ENCODE data around the gene STK32B.

Gene STK32B

DNA sequence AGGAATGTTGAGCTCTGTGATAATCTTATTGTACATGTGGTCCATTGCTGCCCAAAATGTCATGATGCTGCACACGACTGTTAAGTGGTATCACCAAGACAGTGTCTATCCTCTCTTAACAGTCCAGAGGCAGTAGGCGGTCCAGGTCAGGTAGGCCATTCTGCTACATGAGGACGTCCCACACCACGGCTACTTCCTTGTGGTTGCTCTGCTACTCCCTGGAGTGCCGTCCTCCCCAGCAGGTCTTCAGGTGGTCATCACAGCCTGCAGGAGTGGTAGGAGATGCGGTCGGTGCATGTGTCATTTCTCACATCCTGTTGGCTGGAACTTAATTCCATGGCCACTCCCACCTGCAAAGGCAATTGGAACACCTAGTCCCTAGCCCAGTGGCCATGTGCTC, 11.5 kb upstream of the STK32B start:
- TF ChIP-seq ZFX (IDR thresholded peaks at IDR 0.05): no peak
- TF ChIP-seq, protein P1, sequence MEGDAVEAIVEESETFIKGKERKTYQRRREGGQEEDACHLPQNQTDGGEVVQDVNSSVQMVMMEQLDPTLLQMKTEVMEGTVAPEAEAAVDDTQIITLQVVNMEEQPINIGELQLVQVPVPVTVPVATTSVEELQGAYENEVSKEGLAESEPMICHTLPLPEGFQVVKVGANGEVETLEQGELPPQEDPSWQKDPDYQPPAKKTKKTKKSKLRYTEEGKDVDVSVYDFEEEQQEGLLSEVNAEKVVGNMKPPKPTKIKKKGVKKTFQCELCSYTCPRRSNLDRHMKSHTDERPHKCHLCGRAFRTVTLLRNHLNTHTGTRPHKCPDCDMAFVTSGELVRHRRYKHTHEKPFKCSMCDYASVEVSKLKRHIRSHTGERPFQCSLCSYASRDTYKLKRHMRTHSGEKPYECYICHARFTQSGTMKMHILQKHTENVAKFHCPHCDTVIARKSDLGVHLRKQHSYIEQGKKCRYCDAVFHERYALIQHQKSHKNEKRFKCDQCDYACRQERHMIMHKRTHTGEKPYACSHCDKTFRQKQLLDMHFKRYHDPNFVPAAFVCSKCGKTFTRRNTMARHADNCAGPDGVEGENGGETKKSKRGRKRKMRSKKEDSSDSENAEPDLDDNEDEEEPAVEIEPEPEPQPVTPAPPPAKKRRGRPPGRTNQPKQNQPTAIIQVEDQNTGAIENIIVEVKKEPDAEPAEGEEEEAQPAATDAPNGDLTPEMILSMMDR (conservative IDR thresholded peaks at IDR 0.05): no peak
- H3K27ac ChIP-seq: no peak overlapping the region

DNA sequence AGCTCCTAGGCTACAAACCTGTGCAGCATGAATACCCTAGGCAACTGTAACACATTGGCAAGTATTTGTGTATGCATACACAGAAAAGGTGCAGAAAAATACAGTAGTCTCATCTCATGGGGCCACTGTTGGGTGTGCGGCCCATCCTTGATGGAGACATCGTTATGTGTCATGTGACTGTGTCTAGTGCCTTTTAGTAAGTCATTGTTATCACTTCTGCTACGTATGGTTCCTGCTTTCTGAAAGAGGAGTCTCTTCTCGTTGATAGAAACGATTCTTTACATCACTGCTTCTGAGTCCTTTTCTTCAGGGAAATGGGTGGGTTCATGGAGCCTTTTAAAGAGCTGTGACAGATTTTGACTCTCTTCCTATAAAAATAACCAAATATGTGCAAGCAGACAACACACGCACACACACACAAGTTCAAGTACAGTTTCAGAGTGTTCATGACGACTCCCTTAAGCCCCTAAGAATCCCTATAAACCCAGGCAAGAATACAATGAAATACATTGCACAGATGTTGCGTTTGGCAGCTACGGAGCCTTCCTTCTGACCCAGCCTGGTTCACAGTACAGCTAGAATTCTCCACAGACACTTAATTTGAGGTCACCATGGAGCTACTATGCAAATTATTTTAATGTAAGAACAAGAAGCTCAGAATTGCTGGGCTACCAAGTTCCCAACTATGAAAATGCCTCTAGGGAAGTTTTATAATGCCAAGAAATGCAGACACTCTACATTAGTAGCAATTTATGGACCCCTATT, 10.2 kb upstream of the STK32B start:
- TF ChIP-seq, protein P1 (conservative IDR thresholded peaks at IDR 0.05): no peak
- TF ChIP-seq ZFX (IDR thresholded peaks at IDR 0.05): no peak
- no peak overlapping the region for H3K27ac ChIP-seq

DNA sequence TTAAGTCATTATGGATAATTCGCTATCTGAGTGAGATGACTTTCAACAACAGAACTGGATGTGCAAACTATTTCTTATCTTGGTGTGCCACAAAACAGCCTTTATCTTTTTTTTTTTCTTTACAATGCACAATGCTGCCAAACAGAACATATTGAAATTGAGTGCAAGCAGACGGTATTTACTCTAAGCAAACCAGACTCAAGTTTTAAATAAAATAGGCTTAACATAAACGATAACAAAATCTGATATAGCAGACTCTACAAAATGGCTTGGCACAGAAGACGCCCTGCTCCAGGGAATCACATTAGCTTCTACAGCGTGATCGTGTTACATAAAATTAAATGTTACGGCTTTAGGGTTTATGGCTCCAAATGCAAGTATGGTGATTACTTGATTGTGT, 9.6 kb upstream of the STK32B start:
- TF ChIP-seq ZFX (IDR thresholded peaks at IDR 0.05): no peak
- TF ChIP-seq, protein P1 (conservative IDR thresholded peaks at IDR 0.05): no peak
- no peak overlapping the region for H3K27ac ChIP-seq

DNA sequence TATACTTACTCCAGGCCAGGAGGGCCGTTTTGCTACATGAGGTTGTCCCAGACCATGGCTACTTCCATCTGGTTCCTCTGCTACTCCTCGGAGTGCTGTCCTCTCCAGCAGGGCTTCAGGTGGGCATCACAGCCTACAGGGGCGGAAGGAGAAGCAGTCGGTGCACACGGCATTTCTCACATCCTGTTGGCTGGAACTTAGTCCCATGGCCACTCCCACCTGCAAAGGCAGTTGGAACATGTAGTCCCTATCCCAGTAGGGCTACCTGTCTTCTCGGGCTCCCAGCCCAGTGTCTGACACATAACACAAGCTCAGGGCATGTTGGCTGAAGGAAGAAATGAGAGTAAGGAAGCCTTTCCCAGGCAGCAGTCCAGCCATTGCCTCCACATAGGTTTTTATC, 7.7 kb upstream of the STK32B start:
- H3K27ac ChIP-seq: no peak overlapping the region
- no peak for TF ChIP-seq ZFX (IDR thresholded peaks at IDR 0.05)
- TF ChIP-seq, protein P1 (conservative IDR thresholded peaks at IDR 0.05): no peak

- H3K27ac ChIP-seq: no peak overlapping the region
- no peak for TF ChIP-seq ZFX (IDR thresholded peaks at IDR 0.05)
- TF ChIP-seq, protein P1 (conservative IDR thresholded peaks at IDR 0.05): no peak
These were observed 6.9 kb upstream of the STK32B start for GRCh38 chr4:5044341-5044740.

- TF ChIP-seq ZFX (IDR thresholded peaks at IDR 0.05): no peak
- TF ChIP-seq, protein P1 (conservative IDR thresholded peaks at IDR 0.05): no peak
- no peak overlapping the region for H3K27ac ChIP-seq
These were observed 6.2 kb upstream of the STK32B start for GRCh38 chr4:5045097-5045496.

DNA sequence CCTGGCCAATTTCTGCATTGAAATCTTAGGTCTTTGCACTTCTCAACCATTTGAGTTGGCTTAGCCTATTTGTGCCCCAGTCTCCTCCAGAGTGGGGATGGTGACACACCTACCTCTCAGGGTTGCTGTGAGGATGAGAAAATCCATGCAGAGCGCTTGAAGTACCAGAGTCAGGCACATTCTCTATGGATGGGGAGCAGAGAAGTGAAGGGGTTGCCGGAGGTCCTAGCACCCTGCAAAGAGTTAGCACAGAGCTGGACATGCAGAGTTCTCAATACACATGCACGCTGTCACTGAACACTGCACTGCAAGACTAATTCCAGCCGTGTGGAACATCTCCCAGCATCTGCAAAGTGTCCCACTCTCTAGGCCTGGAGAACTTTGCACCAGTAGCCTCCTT, 2.6 kb upstream of the STK32B start:
- H3K27ac ChIP-seq: no peak overlapping the region
- no peak for TF ChIP-seq ZFX (IDR thresholded peaks at IDR 0.05)
- TF ChIP-seq, protein P1 (conservative IDR thresholded peaks at IDR 0.05): no peak

Measured in C4-2B (cell line).